ENCODE results near the gene RALGAPB.
"Not testable (repeated sequence)": the region's sequence is repeated elsewhere in the genome, so short reads cannot be mapped to it uniquely, and the experiment has no call there.

Gene RALGAPB

GRCh38 chr20:38499366-38499765 is 26.7 kb downstream of the RALGAPB start:
- DNase-seq, result no peak

- no peak for DNase-seq
Measured at GRCh38 chr20:38501858-38502436, 29.3 kb downstream of the RALGAPB start.

DNA sequence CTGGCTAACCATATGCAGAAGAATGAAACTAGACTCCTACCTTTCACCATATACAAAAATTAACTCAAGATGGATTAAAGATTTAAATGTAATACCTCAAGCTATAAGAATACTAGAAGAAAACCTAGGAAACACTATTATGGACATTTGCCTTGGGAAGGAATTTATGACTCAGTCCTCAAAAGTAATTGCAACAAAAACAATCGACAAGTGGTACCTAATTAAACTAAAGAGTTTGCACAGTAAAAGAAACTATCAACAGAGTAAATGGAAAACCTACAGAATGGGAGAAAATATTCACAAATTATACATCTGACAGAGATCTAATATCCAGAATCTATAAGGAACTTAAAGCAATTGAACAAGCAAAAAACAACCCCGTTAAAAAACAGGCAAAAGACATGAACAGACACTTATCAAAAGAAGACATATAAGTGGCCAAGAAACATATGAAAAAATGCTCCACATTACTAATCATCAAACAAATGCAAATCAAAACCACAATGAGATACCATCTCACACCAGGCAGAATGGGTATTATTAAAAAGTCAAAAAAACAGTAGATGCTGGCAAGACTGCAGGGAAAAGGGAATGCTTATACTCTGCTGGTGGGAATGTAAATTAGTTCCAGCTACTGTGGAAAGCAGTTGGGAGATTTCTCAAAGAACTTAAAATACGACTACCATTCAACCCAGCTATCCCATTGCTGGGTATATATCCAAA is 31.9 kb downstream of the RALGAPB start:
- DNase-seq, result no peak

- DNase-seq, result no peak
Measured at GRCh38 chr20:38505091-38505455, 32.4 kb downstream of the RALGAPB start.

DNA sequence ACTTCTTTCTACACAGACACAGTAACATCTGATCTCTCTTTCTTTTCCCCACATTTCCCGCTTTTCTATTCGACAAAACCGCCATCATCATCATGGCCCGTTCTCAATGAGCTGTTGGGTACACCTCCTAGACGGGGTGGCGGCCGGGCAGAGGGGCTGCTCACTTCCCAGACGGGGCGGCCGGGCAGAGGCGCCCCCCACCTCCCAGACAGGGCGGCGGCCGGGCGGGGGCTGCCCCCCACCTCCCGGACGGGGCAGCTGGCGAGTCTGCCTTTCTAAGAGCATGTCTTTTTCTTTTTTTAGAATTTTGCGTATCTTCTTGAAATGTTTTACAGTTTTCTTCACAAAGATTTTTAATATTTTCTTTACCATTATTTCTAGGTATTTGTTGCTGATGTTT is 39.1 kb downstream of the RALGAPB start:
- DNase-seq, result not testable (repeated sequence)

- DNase-seq, result no peak
Measured at GRCh38 chr20:38514185-38514584, 41.5 kb downstream of the RALGAPB start.

DNA sequence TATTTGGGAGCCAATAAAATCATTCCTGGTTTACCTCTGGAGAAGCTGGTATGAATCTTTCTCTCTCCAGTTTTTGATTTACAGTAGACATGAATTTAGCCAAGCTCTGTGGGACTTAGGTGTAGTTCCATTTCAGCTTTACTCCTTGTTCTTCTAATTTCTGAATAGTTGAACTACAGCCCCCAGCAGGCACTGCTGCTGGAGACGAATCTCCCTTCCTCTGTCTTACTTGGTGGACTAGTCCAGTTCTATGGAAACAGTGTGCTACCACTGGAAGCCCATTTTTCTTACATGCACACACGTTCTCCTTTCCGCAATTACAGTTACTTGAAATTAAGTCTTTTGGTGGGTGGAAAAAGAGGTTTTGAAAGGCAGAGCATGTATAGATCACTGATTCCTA is 42.3 kb downstream of the RALGAPB start:
- no peak for DNase-seq

- no peak for DNase-seq
Measured at GRCh38 chr20:38515631-38516030, 43.0 kb downstream of the RALGAPB start.

- DNase-seq, result no peak
Measured at GRCh38 chr20:38519426-38519825, 46.8 kb downstream of the RALGAPB start.

- no peak for DNase-seq
Measured at GRCh38 chr20:38520261-38520660, 47.6 kb downstream of the RALGAPB start.

DNA sequence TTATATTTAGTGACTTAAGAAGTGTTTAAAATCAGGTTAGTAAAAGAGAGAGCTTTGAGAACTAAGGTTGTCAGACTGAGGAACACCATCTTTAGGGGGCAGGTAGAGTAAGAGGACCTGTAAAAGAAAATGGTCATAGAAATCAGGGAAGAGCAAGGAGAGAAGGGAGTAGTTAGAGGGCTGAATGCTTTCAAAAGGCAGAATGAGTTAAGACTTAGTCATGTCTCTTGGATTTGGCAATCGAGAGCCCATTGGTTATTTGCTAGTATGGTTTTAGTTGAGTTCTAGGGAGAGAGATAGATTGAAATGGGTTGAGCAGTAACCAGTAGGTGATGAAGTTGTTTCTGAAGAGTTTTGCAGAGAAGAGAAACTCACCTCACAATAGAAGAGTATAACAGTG is 51.1 kb downstream of the RALGAPB start:
- DNase-seq, result no peak

DNA sequence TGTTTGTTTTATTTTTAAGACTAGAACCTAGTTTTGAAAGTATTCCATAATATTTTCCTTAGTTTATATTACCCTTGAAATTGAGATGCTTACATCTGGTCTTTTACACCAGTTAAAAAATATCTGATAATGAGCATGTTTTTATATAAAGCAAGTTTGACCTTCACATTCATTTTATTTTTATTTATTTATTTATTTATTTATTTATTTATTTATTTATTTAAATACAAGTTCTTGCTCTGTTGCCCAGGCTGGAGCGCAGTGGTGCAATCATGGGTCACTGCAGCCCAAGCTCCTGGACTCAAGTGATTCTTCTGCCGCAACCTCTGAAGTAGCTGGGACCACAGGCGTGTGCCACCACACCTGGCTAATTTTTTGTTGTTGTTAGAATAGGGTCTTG is 55.5 kb downstream of the RALGAPB start:
- DNase-seq, result no peak

DNA sequence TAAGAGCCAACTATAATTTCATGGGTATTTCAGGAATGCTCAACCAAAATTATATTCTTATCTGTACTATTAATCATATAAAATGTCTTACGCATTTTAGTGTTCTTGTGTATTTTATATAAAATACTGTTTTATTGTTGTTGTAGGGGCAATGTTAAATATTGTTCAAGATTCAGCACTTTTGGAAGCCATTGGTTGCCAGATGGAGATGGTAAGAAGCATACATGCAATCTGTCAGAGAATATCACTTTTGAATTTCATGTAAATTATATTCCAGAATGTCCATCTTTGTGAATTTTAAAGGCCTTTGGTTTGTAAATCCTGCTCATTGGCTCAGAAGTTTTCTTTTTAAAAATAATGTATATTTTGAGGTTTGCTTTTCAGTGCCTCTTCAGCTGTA is 58.4 kb downstream of the RALGAPB start:
- no peak for DNase-seq

GRCh38 chr20:38534756-38535155 is 62.1 kb downstream of the RALGAPB start:
- no peak for DNase-seq

- DNase-seq, result no peak
Measured at GRCh38 chr20:38536310-38536709, 63.7 kb downstream of the RALGAPB start.

- DNase-seq, result no peak
Measured at GRCh38 chr20:38537176-38537575, 64.5 kb downstream of the RALGAPB start.

GRCh38 chr20:38538789-38539188 is 66.1 kb downstream of the RALGAPB start:
- DNase-seq, result no peak

DNA sequence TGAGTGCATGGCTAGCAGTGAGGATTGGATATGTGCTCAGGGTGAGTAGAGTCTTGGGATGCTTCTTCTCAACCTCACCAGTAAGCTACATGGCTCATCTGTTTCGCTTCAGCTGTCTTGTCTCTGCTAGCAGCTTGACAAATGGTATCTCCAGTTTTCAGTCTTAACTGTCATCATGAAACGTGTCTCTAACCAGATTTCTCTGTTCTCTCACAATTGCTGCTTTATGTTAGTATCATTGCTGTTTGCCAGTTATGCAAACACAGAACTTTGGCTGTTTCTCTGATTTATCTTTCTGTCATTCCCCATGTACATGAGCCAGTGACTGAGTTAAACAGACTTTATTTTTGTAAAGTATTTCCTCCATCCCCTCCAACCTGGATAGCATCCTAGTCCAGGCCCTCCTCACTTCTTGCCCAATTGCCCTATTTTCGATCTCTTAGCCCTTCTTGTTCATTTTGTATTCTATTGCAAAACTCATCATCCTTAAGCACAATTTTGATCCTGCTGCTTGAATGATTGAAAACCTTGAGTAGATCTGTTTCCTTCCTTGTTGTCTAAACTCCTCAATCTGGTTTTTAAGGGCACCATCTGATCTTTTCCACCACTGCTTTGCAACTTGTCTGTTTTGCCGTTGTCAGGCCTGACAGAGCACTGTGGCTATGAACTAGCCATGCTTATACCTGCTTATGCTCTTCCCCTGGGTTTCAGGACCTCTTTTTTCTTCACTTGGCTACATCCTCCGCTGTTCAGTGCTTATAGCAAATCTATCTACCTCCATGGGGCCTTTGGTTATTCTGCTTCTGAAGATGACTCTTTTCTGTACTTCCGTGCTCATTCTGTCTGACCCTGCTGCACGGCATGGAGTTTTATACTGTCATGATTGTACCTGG is 70.6 kb downstream of the RALGAPB start:
- DNase-seq, result no peak

GRCh38 chr20:38545771-38546170 is 73.1 kb downstream of the RALGAPB start:
- DNase-seq, result no peak

GRCh38 chr20:38547288-38548085 is 74.8 kb downstream of the RALGAPB start:
- no peak for DNase-seq

GRCh38 chr20:38548356-38549083 is 75.9 kb downstream of the RALGAPB start:
- DNase-seq, result no peak

DNA sequence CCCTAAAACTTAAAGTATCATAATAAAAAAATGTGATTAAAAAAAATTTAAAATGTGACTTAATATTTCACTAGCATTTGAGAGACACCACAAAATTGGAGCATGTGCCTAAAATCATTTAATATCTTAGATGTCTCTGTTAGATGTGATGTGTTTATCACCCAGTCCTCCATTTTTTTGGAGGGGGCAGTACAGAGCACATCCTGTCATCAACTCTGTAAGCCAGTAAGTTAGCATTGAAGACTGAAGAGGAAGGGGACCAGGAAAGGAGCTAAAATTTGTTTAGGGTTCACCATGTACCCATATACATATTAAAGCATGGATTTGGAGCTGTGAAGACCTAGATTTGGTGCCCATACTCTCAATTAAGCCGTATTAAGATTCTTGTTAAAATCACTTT is 77.6 kb downstream of the RALGAPB start:
- peak; percentile 17 for DNase-seq
